HEK293T (cell line): ENCODE measurements around the gene CLRN1.

ENCODE experiments used
- ELF4 ChIP-seq: fragments of 450-650 bp; IDR thresholded peaks from 2 replicates; pipeline ENCODE4 v1.6.1; 2017; ENCODE audit warnings: antibody characterized with exemption
- LEF1 ChIP-seq: fragments of 450-650 bp; IDR thresholded peaks from 2 replicates; pipeline ENCODE4 v1.6.1; 2017; ENCODE audit warnings: mild to moderate bottlenecking, borderline replicate concordance

DNA sequence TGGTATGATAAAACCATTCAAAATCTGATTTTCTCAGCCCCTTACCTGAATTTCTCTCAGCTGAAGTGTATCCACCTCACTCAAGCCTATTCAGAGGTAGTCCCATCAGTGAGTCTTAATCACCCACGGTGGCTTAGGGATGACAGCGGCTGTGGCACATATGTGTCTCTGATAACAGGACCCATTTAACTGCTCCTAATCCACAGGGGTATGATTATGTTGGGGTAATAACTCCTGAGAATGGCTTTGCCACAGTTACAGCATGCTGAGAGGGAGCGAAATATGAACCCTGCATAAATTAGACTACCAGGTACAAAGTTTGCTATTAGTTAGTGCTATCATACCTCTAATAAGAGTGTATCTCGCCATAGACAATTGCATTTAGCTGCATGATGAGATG lies 10.6 kb downstream of the CLRN1 start:
- no peak for TF ChIP-seq LEF1
- no peak for TF ChIP-seq ELF4
